Panc1 (cell line): ENCODE results near the gene ATP2B2. TPM values are rescaled to one million over a fixed set of nuclear protein-coding genes. Genes with fewer than 3 reads are reported as not detected.

Source experiments
- ATAC-seq: fragments of 200-7000 bp; cut with Tn5 transposase; 2 replicates; pipeline ENCODE4 v1.9.1; 2020; ENCODE audit warnings: mild to moderate bottlenecking, moderate library complexity
- BruUV-seq: library from RNA; stranded (reverse); fragments of 400-500 nt; replicated peaks from 2 replicates; lab custom pipeline; 2021; lab: Mats Ljungman, UMichigan
- CTCF ChIA-PET: fragments of 300-600 bp; sonication (Branson Sonifier 250); formaldehyde crosslinking; loops from one replicate; lab custom pipeline; 2022; ENCODE audit warnings: antibody characterized with exemption; lab: Charles Lee
- POLR2A ChIA-PET: fragments of 300-600 bp; sonication (Branson Sonifier 250); formaldehyde crosslinking; loops from one replicate; lab custom pipeline; 2022; ENCODE audit warnings: antibody characterized with exemption; lab: Charles Lee
- DNase-seq: peaks from one replicate; pipeline ENCODE4 v3.0.0-alpha.2; 2010; ENCODE audit warnings: low read depth, low spot score
- H3K27ac ChIP-seq: 2 replicates; pipeline ENCODE4 v1.5.1; 2011; ENCODE audit warnings: mild to moderate bottlenecking, low read length, inconsistent platforms
- H3K27me3 ChIP-seq: fragments of 200-500 bp; sonication (Bioruptor generic); 2 replicates; pipeline ENCODE4 v1.6.0; 2014; ENCODE audit warnings: low read length, inconsistent platforms; ENCODE audit not compliant: control insufficient read depth, insufficient read depth
- H3K36me3 ChIP-seq: fragments of 200-500 bp; sonication (Bioruptor generic); 2 replicates; pipeline ENCODE4 v1.5.1; 2014; ENCODE audit warnings: inconsistent platforms, mild to moderate bottlenecking, low read length, moderate library complexity; ENCODE audit not compliant: control insufficient read depth, insufficient read depth
- H3K4me1 ChIP-seq: 2 replicates; pipeline ENCODE4 v1.5.1; 2011; ENCODE audit warnings: inconsistent platforms, mild to moderate bottlenecking, low read length, moderate library complexity; ENCODE audit not compliant: control insufficient read depth, insufficient read depth
- H3K4me3 ChIP-seq, 2 experiments: 2 replicates each; pipeline ENCODE4 v1.5.1; 2011 to 2012; ENCODE audit warnings: low read depth in 2 of 2, low read length in 2 of 2, mild to moderate bottlenecking in 2 of 2, inconsistent platforms in 1 of 2, moderate library complexity in 1 of 2
- H3K9me3 ChIP-seq: fragments of 200-500 bp; sonication (Bioruptor generic); 2 replicates; pipeline ENCODE4 v1.5.1; 2014; ENCODE audit warnings: low read depth, mild to moderate bottlenecking, inconsistent platforms, low read length, moderate library complexity; ENCODE audit not compliant: control insufficient read depth, insufficient read depth
- CTCF ChIP-seq: fragments of 450-650 bp; IDR thresholded peaks from 2 replicates; pipeline ENCODE4 v1.5.1; 2017; ENCODE audit warnings: mild to moderate bottlenecking
- POLR2AphosphoS5 ChIP-seq: IDR thresholded peaks from 2 replicates; pipeline ENCODE4 v1.6.1; 2012; ENCODE audit warnings: mild to moderate bottlenecking, low read depth, low read length, moderate library complexity
- REST ChIP-seq, 2 experiments: IDR thresholded peaks; 2 replicates each; pipeline ENCODE4 v1.6.1; 2011 to 2012; ENCODE audit warnings: low read depth in 2 of 2, control low read depth in 1 of 2, low read length in 1 of 2, mild to moderate bottlenecking in 1 of 2, moderate library complexity in 1 of 2; ENCODE audit not compliant: insufficient read depth in 1 of 2
- SIN3A ChIP-seq: IDR thresholded peaks from 2 replicates; pipeline ENCODE4 v1.6.1; 2012; ENCODE audit warnings: low read depth, mild to moderate bottlenecking, low read length, moderate library complexity, borderline replicate concordance; ENCODE audit not compliant: insufficient read depth
- TCF7L2 ChIP-seq: IDR thresholded peaks from 2 replicates; pipeline ENCODE4 v1.6.1; 2011; ENCODE audit warnings: mild to moderate bottlenecking, low read depth, low read length, inconsistent platforms
- in situ Hi-C: cut with HindIII; loops from 2 replicates; pipeline ENCODE4 v1.10.0; 2016; ENCODE audit warnings: low sequenced_read_pairs, low pct_unique_long_range_greater_than_20kb
- intact Hi-C: fragments of 100-400 bp; cut with micrococcal nuclease; formaldehyde crosslinking; loops from one replicate; pipeline ENCODE4 v1.10.0; 2022; ENCODE audit not compliant: unreplicated experiment
- total RNA-seq: library from RNA; stranded (reverse); gene quantifications from one replicate; pipeline ENCODE4 v1.2.1, GENCODE V29; 2021; ENCODE audit not compliant: unreplicated experiment

The ATP2B2 gene
- total RNA-seq, 1 experiment from 2014 or later = not detected

DNA sequence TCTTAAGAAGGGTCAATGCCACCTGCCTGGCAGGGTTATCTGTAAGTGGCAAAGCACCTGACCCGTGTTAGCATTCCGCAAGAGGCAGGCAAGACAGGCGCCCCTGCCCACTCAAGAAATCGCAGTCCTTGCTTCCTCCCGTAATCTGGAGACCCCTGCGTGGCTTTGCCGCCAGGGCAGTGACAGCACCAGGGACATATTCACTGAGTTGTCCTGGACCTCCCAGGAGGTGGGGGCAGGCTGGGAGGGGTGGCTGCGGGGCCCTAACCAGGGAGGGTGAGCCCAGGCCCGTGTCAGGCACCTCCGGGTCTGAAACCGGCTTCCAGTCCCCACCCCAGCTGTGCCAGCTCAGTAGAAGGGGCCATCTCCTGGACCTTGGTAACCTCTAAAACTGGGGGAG is 168.6 kb downstream of the ATP2B2 start:
- ChIA-PET CTCF (no interaction called here), POLR2A (interaction anchor here (0.7 kb wide), 1 partner anchor 28 kb away, joined by 5 read pairs; no protein-coding TSS in a partner anchor)
- DNase-seq (no peak), ATAC-seq (no peak)
- Histone ChIP-seq H3K36me3 (no peaks in the 10 kb centered on the region), H3K4me1 (no peaks in the 10 kb centered on the region), H3K4me3 (no peak overlapping the region), H3K27ac (no peak overlapping the region), H3K9me3 (no peaks in the 10 kb centered on the region), H3K27me3 (no peaks in the 10 kb centered on the region)
- intact Hi-C loops (no loop called here), in situ Hi-C loops (no loop called here)
- BruUV-seq = no TSS peak
- TF ChIP-seq TCF7L2 (no peak), REST (IDR thresholded peaks at IDR 0.05; ENCODE audit: insufficient read depth in 1 of 2, low read depth in 2 of 2, low read length in 1 of 2) (no peak), SIN3A (no peak), POLR2AphosphoS5 (no peak), CTCF (no peak)

DNA sequence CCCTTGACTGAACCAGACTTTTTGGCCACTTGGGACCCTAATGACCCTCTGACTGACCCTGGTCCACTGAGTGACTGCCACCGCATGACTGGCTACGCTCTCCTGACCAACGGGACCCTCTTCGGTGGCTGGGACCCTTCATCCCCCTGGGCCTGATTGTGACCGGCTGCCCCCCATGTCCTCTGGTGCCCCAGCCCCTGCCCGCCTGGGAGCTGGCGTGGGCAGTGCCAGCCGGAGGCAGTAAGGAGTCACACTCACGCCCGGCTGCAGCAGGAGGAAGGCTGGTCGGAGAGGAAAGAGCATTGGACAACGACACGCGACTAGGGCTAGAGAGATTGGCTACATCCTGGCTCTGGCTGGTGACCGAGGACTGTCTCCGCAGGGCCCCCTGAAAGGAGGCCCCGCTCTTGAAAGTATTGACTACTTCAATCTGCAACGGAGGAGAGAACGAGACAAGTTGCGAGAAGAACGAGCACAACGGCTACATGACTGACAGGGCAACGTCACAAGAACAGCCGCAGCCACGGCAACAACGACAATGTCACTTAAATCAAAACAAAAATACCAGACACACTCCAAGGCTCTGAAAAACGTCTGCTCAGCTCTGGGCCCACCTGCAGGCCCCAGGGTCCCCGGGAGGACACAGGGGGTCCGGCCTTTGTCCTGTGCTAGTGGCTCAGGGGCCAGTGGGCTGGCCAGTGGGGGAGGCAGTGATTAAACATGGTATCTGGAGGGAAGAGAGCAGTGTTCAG is 169.3 kb downstream of the ATP2B2 start:
- POLR2A ChIA-PET = no interaction called here

More for the DNA sequence above, 169.3 kb downstream of the ATP2B2 start:
- H3K27me3 ChIP-seq = no peaks in the 10 kb centered on the region
- CTCF ChIA-PET = no interaction called here
- no peaks in the 10 kb centered on the region for H3K36me3 ChIP-seq
- intact Hi-C loops (no loop called here), in situ Hi-C loops (no loop called here)
- BruUV-seq = no TSS peak
- H3K4me1 ChIP-seq = no peaks in the 10 kb centered on the region
- DNase-seq = no peak
- no peak for ATAC-seq
- H3K9me3 ChIP-seq = no peaks in the 10 kb centered on the region
- no peak overlapping the region for H3K4me3 ChIP-seq
- TF ChIP-seq REST (IDR thresholded peaks at IDR 0.05; ENCODE audit: insufficient read depth in 1 of 2, low read depth in 2 of 2, low read length in 1 of 2) (no peak), POLR2AphosphoS5 (no peak), CTCF (no peak), TCF7L2 (no peak), SIN3A (no peak)
- H3K27ac ChIP-seq = no peak overlapping the region
